K562 (cell line): Measurements from ENCODE around the gene SLC13A4. TPM values are rescaled to one million over a fixed set of nuclear protein-coding genes. Genes with fewer than 3 reads are reported as not detected.

ENCODE experiments used
- ATAC-seq: fragments of 200-7000 bp; cut with Tn5 transposase; 3 replicates; pipeline ENCODE4 v1.9.1; 2020; ENCODE audit warnings: moderate library complexity
- BruUV-seq: library from RNA; stranded (reverse); fragments of 400-500 nt; replicated peaks from 2 replicates; lab custom pipeline; 2021; lab: Mats Ljungman, UMichigan
- CTCF ChIA-PET: fragments of 300-600 bp; formaldehyde crosslinking; extraction: SDS; loops from one replicate; lab custom pipeline; 2021; ENCODE audit warnings: low intra/inter-chr PET ratio; lab: Yijun Ruan, JAX
- POLR2A ChIA-PET: fragments of 300-600, 350-650 bp; sonication (Branson Sonifier 250); formaldehyde crosslinking; extraction: SDS; loops from one replicate; lab custom pipeline; 2021; ENCODE audit warnings: antibody characterized with exemption, inconsistent platforms; lab: Yijun Ruan, JAX
- DNase-seq, 4 experiments: peaks; one replicate each; pipeline versions ENCODE4 v3.0.0 to v3.0.0-alpha.2; 2011 to 2018; ENCODE audit warnings: low spot score in 3 of 4, mixed read lengths in 3 of 4; ENCODE audit errors: extremely low read depth in 1 of 4
- FAIRE-seq: peaks from 2 replicates; lab custom pipeline; 2011; peaks lifted over from hg19 to GRCh38; lab: Jason Lieb, UNC
- H2AFZ ChIP-seq: 2 replicates; pipeline ENCODE4 v1.6.0; 2011; ENCODE audit warnings: low read depth, low read length, control low read depth, inconsistent platforms
- H3K27ac ChIP-seq: fragments of 200-600 bp; 3 replicates; pipeline ENCODE4 v1.8.0; 2011; ENCODE audit warnings: low read depth, mild to moderate bottlenecking, control low read depth, inconsistent platforms, low read length, moderate library complexity, mixed read lengths; ENCODE audit errors: extremely low read depth
- H3K27me3 ChIP-seq, 2 experiments: fragments of 300-600 bp in 1 of 2; 2 replicates in 1 of 2; 3 replicates in 1 of 2; pipeline versions ENCODE4 v1.6.0 to v1.8.0; 2011; ENCODE audit warnings: inconsistent platforms in 2 of 2, low read length in 2 of 2, mild to moderate bottlenecking in 1 of 2, mixed read lengths in 1 of 2, moderate library complexity in 1 of 2; ENCODE audit not compliant: control insufficient read depth in 2 of 2, insufficient read depth in 2 of 2
- H3K36me3 ChIP-seq: fragments of 300-600 bp; 3 replicates; pipeline ENCODE4 v1.8.0; 2011; ENCODE audit warnings: mild to moderate bottlenecking, low read length, inconsistent platforms; ENCODE audit not compliant: control insufficient read depth, insufficient read depth
- H3K4me1 ChIP-seq, 2 experiments: fragments of 200-600 bp in 1 of 2; replicated peaks in 1 of 2; 2 replicates in 1 of 2; 3 replicates in 1 of 2; pipeline versions ENCODE4 v1.5.1 to v1.8.0; 2011; ENCODE audit warnings: inconsistent platforms in 2 of 2, low read length in 2 of 2, mild to moderate bottlenecking in 1 of 2, mixed read lengths in 1 of 2, moderate library complexity in 1 of 2; ENCODE audit not compliant: control insufficient read depth in 2 of 2, insufficient read depth in 2 of 2
- H3K4me2 ChIP-seq: 2 replicates; pipeline ENCODE4 v1.6.1; 2011; ENCODE audit warnings: low read length, control low read depth, inconsistent platforms, mixed read lengths; ENCODE audit not compliant: insufficient read depth
- H3K4me3 ChIP-seq: fragments of 200-600 bp; sonication (generic), shearing (Covaris generic); 2 replicates; pipeline ENCODE4 v1.5.1; 2016; ENCODE audit warnings: control low read depth, inconsistent platforms
- H3K79me2 ChIP-seq: fragments of 200-600 bp; 3 replicates; pipeline ENCODE4 v1.8.0; 2011; ENCODE audit warnings: low read length, inconsistent platforms; ENCODE audit not compliant: control insufficient read depth, insufficient read depth
- H3K9ac ChIP-seq, 2 experiments: 2 replicates each; pipeline versions ENCODE4 v1.6.0 to v1.6.1; 2011; ENCODE audit warnings: low read depth in 2 of 2, low read length in 2 of 2, control low read depth in 1 of 2, inconsistent platforms in 1 of 2, mild to moderate bottlenecking in 1 of 2, mixed read lengths in 1 of 2; ENCODE audit not compliant: insufficient read depth in 1 of 2
- H3K9me1 ChIP-seq: one replicate; pipeline ENCODE4 v1.6.0; 2011; ENCODE audit warnings: inconsistent platforms, mild to moderate bottlenecking, low read length, moderate library complexity; ENCODE audit not compliant: control insufficient read depth, insufficient read depth
- H3K9me3 ChIP-seq: replicated peaks from 2 replicates; pipeline ENCODE4 v1.5.1; 2011; ENCODE audit warnings: low read depth, low read length, inconsistent platforms; ENCODE audit not compliant: control insufficient read depth, insufficient read depth
- H4K20me1 ChIP-seq: replicated peaks from 2 replicates; pipeline ENCODE4 v1.6.1; 2011; ENCODE audit warnings: low read length, inconsistent platforms, mixed read lengths; ENCODE audit not compliant: control insufficient read depth, insufficient read depth
- CHD2 ChIP-seq: IDR thresholded peaks from 2 replicates; pipeline ENCODE4 v1.6.1; 2011; ENCODE audit warnings: low read depth, low read length
- LARP7 ChIP-seq: fragments of 450-650 bp; IDR thresholded peaks from 2 replicates; pipeline ENCODE4 v1.6.1; 2016
- MCM3 ChIP-seq: fragments of 450-650 bp; IDR thresholded peaks from 2 replicates; pipeline ENCODE4 v1.6.1; 2016
- NCOA6 ChIP-seq: fragments of 450-650 bp; IDR thresholded peaks from 2 replicates; pipeline ENCODE4 v1.6.1; 2017; ENCODE audit warnings: mild to moderate bottlenecking
- PURB ChIP-seq: sonication (generic); formaldehyde crosslinking; IDR thresholded peaks from 2 replicates; pipeline ENCODE4 v1.9.0; 2021; ENCODE audit warnings: low read depth, mild to moderate bottlenecking, missing genetic modification reagents
- SMC3 ChIP-seq: conservative IDR thresholded peaks from 2 replicates; pipeline ENCODE4 v1.6.1; 2011; ENCODE audit warnings: low read depth, low read length, improper control_type of control experiment; ENCODE audit not compliant: insufficient read depth
- SPI1 ChIP-seq: IDR thresholded peaks from 2 replicates; pipeline ENCODE4 v1.6.1; 2011; ENCODE audit warnings: low read depth, low read length, control low read depth, borderline replicate concordance
- THRB ChIP-seq: fragments of 450-650 bp; formaldehyde crosslinking; conservative IDR thresholded peaks from 2 replicates; pipeline ENCODE4 v1.4.0; 2022; ENCODE audit warnings: mild to moderate bottlenecking, missing genetic modification characterization
- VEZF1 ChIP-seq: fragments of 200-800 bp; sonication (Bioruptor generic); IDR thresholded peaks from 2 replicates; pipeline ENCODE4 v1.6.1; 2017; ENCODE audit warnings: missing genetic modification characterization, missing compliant biosample characterization
- ZBTB26 ChIP-seq: fragments of 450-650 bp; formaldehyde crosslinking; IDR thresholded peaks from 2 replicates; pipeline ENCODE4 v1.4.0; 2022; ENCODE audit warnings: missing genetic modification characterization
- ZHX1 ChIP-seq: fragments of 150-350 bp; conservative IDR thresholded peaks from 2 replicates; pipeline ENCODE4 v1.6.1; 2014; ENCODE audit warnings: low read length
- ZNF197 ChIP-seq: fragments of 200-800 bp; sonication (Bioruptor generic); IDR thresholded peaks from 2 replicates; pipeline ENCODE4 v1.6.1; 2016; ENCODE audit warnings: low read depth, missing genetic modification characterization, missing compliant biosample characterization
- ZNF395 ChIP-seq: fragments of 200-800 bp; sonication (Bioruptor generic); IDR thresholded peaks from 2 replicates; pipeline ENCODE4 v1.6.1; 2017; ENCODE audit warnings: missing genetic modification characterization, missing compliant biosample characterization
- WGBS: fragments of 100-300 bp; shearing (Covaris generic); methylation state at CpG from one replicate; pipeline ENCODE4 v1.1.6; 2016; ENCODE audit warnings: low coverage, mixed read lengths; ENCODE audit not compliant: insufficient coverage; ENCODE audit errors: missing lambda C conversion rate; 5-methylcytosine and 5-hydroxymethylcytosine counted together
- in situ Hi-C: fragments of 300-500 bp; cut with MboI; formaldehyde crosslinking; loops from 4 replicates; pipeline ENCODE4 v1.15.0; 2018; ENCODE audit warnings: inconsistent platforms, mixed read lengths
- intact Hi-C: fragments of 100-400 bp; cut with micrococcal nuclease; formaldehyde crosslinking; loops from 2 replicates; pipeline ENCODE4 v1.14.2; 2022
- polyA plus RNA-seq, 8 experiments: library from polyadenylated mRNA; depleted of rRNA in 4 of 8; stranded (reverse) in 5 of 8; unstranded in 3 of 8; fragments of >200 nt; fragmentation: Nextera tagmentation in 2 of 8; fragmentation: Illumina TruSeq in 1 of 8; extraction: Ambion mirVana in 2 of 8; extraction: Trizol in 1 of 8; gene quantifications; 2 replicates each; pipeline versions ENCODE4 v1.2.1 to v1.2.3, GENCODE V29; 2011 to 2014; ENCODE audit warnings: inconsistent platforms in 1 of 8, missing spikeins in 1 of 8
- total RNA-seq, 7 experiments: library from RNA; depleted of rRNA in 6 of 7; stranded (reverse); fragments of >200 nt in 6 of 7; fragmentation: Illumina TruSeq in 2 of 7; extraction: Trizol in 2 of 7; gene quantifications; 2 replicates each; pipeline versions ENCODE4 v1.2.1 to v1.2.3, GENCODE V29; 2011 to 2021; ENCODE audit warnings: low replicate concordance in 1 of 7

SLC13A4 gene
- total and polyA plus RNA-seq, 9 of the 15 experiments (the other 6 are each of a cell fraction or from before 2014, with no cell fraction given): 0.11 to 1.0 (median 0.36) TPM

GRCh38 chr7:135719688-135720087 lies 8.3 kb downstream of the SLC13A4 start:
- H3K79me2 ChIP-seq: no peaks in the 10 kb centered on the region
- intact Hi-C loops: no loop called here
- no peak overlapping the region for H3K9ac ChIP-seq
- ChIA-PET POLR2A (interaction anchor here (0.6 to 1.4 kb wide), 3 partner anchors 8 to 245 kb away, joined by 3 to 5 read pairs (median 5); partner anchors contain the start of gene SLC13A4), CTCF (no interaction called here)
- WGBS: 3% methylated on average over 2 of the region's 2 CpGs
- peaks cover 23 to 35% of the 10 kb centered on the region in 2 experiments; a peak in 4 of 5 replicates for H3K27me3 ChIP-seq
- DNase-seq (no peak), FAIRE-seq (no peak), ATAC-seq (no peak)
- no peak overlapping the region for H3K27ac ChIP-seq
- no peaks in the 10 kb centered on the region for H4K20me1 ChIP-seq
- no peaks in the 10 kb centered on the region for H3K9me1 ChIP-seq
- TF ChIP-seq SPI1: no peak
- TF ChIP-seq THRB: 0 out of 2 replicates have a peak, but pooled peaks have one; percentile 27
- no peak for TF ChIP-seq NCOA6
- no peak for TF ChIP-seq SMC3
- peak; percentile 32; the same call in 1 of the 2 replicates for TF ChIP-seq LARP7
- 0 out of 2 replicates have a peak, but pooled peaks have one; percentile 38 for TF ChIP-seq ZBTB26 (CRISPR knock-in tag)
- TF ChIP-seq VEZF1 (CRISPR knock-in tag): peak; percentile 52
- no peak for TF ChIP-seq ZNF395 (CRISPR knock-in tag)
- no peak for TF ChIP-seq ZHX1
- no peak for TF ChIP-seq PURB (CRISPR knock-in tag)
- TF ChIP-seq ZNF197: no peak
- TF ChIP-seq CHD2: no peak
- TF ChIP-seq MCM3: peak; percentile 57; the same call in 1 of the 2 replicates
- no peak overlapping the region for H2AFZ ChIP-seq
- BruUV-seq: no TSS peak
- H3K4me2 ChIP-seq: no peak overlapping the region
- H3K4me3 ChIP-seq: no peak overlapping the region
- no peaks in the 10 kb centered on the region for H3K9me3 ChIP-seq
- no peaks in the 10 kb centered on the region for H3K36me3 ChIP-seq
- in situ Hi-C loops: no loop called here
- peaks cover 2 to 10% of the 10 kb centered on the region in 2 experiments; a peak in 4 of 5 replicates for H3K4me1 ChIP-seq
